GM10266 (cell line): ENCODE results near the gene PRR35.

Experiments used
- DNase-seq: peaks from one replicate; pipeline ENCODE4 v3.0.0; 2012; ENCODE audit errors: extremely low spot score
- CTCF ChIP-seq: IDR thresholded peaks from 2 replicates; pipeline ENCODE4 v1.5.1; 2012; ENCODE audit warnings: mild to moderate bottlenecking, low read depth; ENCODE audit not compliant: control insufficient read depth, insufficient read depth; ENCODE audit errors: missing control alignments

The PRR35 gene

GRCh38 chr16:554297-554621 lies 5.9 kb upstream of the PRR35 start:
- no peak for DNase-seq
- TF ChIP-seq CTCF, result no peak

- no peak for TF ChIP-seq CTCF
- no peak for DNase-seq
Measured at GRCh38 chr16:554640-555365, 5.4 kb upstream of the PRR35 start.

GRCh38 chr16:555528-556473 lies 4.4 kb upstream of the PRR35 start:
- DNase-seq, result no peak
- TF ChIP-seq CTCF, result no peak

- no peak for DNase-seq
Measured at GRCh38 chr16:556474-557173, 3.6 kb upstream of the PRR35 start.

GRCh38 chr16:557463-558297 lies 2.5 kb upstream of the PRR35 start:
- no peak for TF ChIP-seq CTCF
- no peak for DNase-seq

More at GRCh38 chr16:556474-557173, 3.6 kb upstream of the PRR35 start:
- no peak for TF ChIP-seq CTCF

GRCh38 chr16:558298-559020 lies 1.7 kb upstream of the PRR35 start:
- DNase-seq, result no peak
- no peak for TF ChIP-seq CTCF
